Activated T-helper 17 cell treated with anti-CD3 and anti-CD28 coated beads, Interleukin-2, amount 50 U/mL, for 72 hours (primary cell): ENCODE results near the gene GLRX3. TPM values are rescaled to one million over a fixed set of nuclear protein-coding genes. Genes with fewer than 3 reads are reported as not detected.

Experiments
- ATAC-seq: fragments of 150-1000 bp; cut with Tn5 transposase; replicated peaks from 2 replicates; pipeline ENCODE4 v1.10.0; 2021; ENCODE audit warnings: mild to moderate bottlenecking, moderate library complexity
- H3K27ac Mint-ChIP-seq: one replicate; pipeline ENCODE4 v1.8.0; 2022; ENCODE audit warnings: mixed read lengths
- H3K27me3 Mint-ChIP-seq: one replicate; pipeline ENCODE4 v1.8.0; 2022; ENCODE audit warnings: mixed read lengths
- H3K36me3 Mint-ChIP-seq: one replicate; pipeline ENCODE4 v1.8.0; 2022; ENCODE audit warnings: low read depth, mild to moderate bottlenecking, mixed read lengths
- H3K4me1 Mint-ChIP-seq: one replicate; pipeline ENCODE4 v1.8.0; 2022; ENCODE audit warnings: mixed read lengths
- H3K4me3 Mint-ChIP-seq: one replicate; pipeline ENCODE4 v1.8.0; 2022; ENCODE audit warnings: mild to moderate bottlenecking, mixed read lengths
- H3K9me3 Mint-ChIP-seq: one replicate; pipeline ENCODE4 v1.8.0; 2022; ENCODE audit warnings: mixed read lengths
- total RNA-seq, 2 donors: library from RNA; stranded (reverse); gene quantifications; one replicate each; pipeline ENCODE4 v1.2.3, GENCODE V29; 2022

The GLRX3 gene
- total RNA-seq, 2 donors from 2014 or later: 66.7 to 112 TPM

GRCh38 chr10:130121486-130122079 lies 14.6 kb upstream of the GLRX3 start:
- H3K27ac Mint-ChIP-seq: no peak overlapping the region
- no peaks in the 10 kb centered on the region for H3K36me3 Mint-ChIP-seq
- H3K4me3 Mint-ChIP-seq: no peak overlapping the region
- peaks cover 3% of the 10 kb centered on the region for H3K27me3 Mint-ChIP-seq
- no peak for ATAC-seq
- peaks cover 4% of the 10 kb centered on the region for H3K9me3 Mint-ChIP-seq
- no peaks in the 10 kb centered on the region for H3K4me1 Mint-ChIP-seq

- Mint-ChIP-seq H3K9me3 (no peaks in the 10 kb centered on the region), H3K4me3 (no peak overlapping the region), H3K27ac (no peak overlapping the region), H3K4me1 (peaks cover 6% of the 10 kb centered on the region), H3K27me3 (peaks cover 23% of the 10 kb centered on the region), H3K36me3 (no peaks in the 10 kb centered on the region)
- ATAC-seq: peak; percentile 86
Measured at GRCh38 chr10:130127364-130128061, 8.7 kb upstream of the GLRX3 start.

GRCh38 chr10:130128062-130128781 lies 8.0 kb upstream of the GLRX3 start:
- H3K4me1 Mint-ChIP-seq: peaks cover 6% of the 10 kb centered on the region
- ATAC-seq: no peak
- no peak overlapping the region for H3K27ac Mint-ChIP-seq
- peaks cover 23% of the 10 kb centered on the region for H3K27me3 Mint-ChIP-seq
- H3K36me3 Mint-ChIP-seq: no peaks in the 10 kb centered on the region
- H3K9me3 Mint-ChIP-seq: no peaks in the 10 kb centered on the region
- no peak overlapping the region for H3K4me3 Mint-ChIP-seq

GRCh38 chr10:130128922-130129321 lies 7.3 kb upstream of the GLRX3 start:
- Mint-ChIP-seq H3K27me3 (peaks cover 23% of the 10 kb centered on the region), H3K36me3 (no peaks in the 10 kb centered on the region), H3K9me3 (no peaks in the 10 kb centered on the region), H3K27ac (no peak overlapping the region), H3K4me3 (no peak overlapping the region), H3K4me1 (peaks cover 6% of the 10 kb centered on the region)
- no peak for ATAC-seq

GRCh38 chr10:130135676-130136225 lies 440 bp upstream of the GLRX3 start:
- Mint-ChIP-seq H3K36me3 (peaks cover 21% of the 10 kb centered on the region), H3K27me3 (peaks cover 9% of the 10 kb centered on the region), H3K4me1 (peaks cover 13% of the 10 kb centered on the region), H3K27ac (peak overlapping the region; percentile 20), H3K9me3 (no peaks in the 10 kb centered on the region), H3K4me3 (peak overlapping the region; percentile 89)
- peak; percentile 5 for ATAC-seq

GRCh38 chr10:130137090-130137448 lies 878 bp downstream of the GLRX3 start:
- peaks cover 31% of the 10 kb centered on the region for H3K36me3 Mint-ChIP-seq
- peak overlapping the region; percentile 89 for H3K4me3 Mint-ChIP-seq
- peaks cover 21% of the 10 kb centered on the region for H3K4me1 Mint-ChIP-seq
- peaks cover under 1% of the 10 kb centered on the region for H3K27me3 Mint-ChIP-seq
- no peak for ATAC-seq
- H3K27ac Mint-ChIP-seq: peak overlapping the region; percentile 87
- H3K9me3 Mint-ChIP-seq: no peaks in the 10 kb centered on the region

- peak overlapping the region; percentile 89 for H3K4me3 Mint-ChIP-seq
- H3K27ac Mint-ChIP-seq: peak overlapping the region; percentile 87
- H3K27me3 Mint-ChIP-seq: no peaks in the 10 kb centered on the region
- no peaks in the 10 kb centered on the region for H3K9me3 Mint-ChIP-seq
- peaks cover 39% of the 10 kb centered on the region for H3K36me3 Mint-ChIP-seq
- H3K4me1 Mint-ChIP-seq: peaks cover 29% of the 10 kb centered on the region
- ATAC-seq: no peak
Measured at GRCh38 chr10:130137659-130138478, 1.7 kb downstream of the GLRX3 start.

GRCh38 chr10:130138479-130138866 lies 2.3 kb downstream of the GLRX3 start:
- Mint-ChIP-seq H3K9me3 (no peaks in the 10 kb centered on the region), H3K27me3 (no peaks in the 10 kb centered on the region), H3K4me1 (peaks cover 33% of the 10 kb centered on the region), H3K36me3 (peaks cover 45% of the 10 kb centered on the region), H3K27ac (peak overlapping the region; percentile 87), H3K4me3 (peak overlapping the region; percentile 89)
- ATAC-seq: peak; percentile 79

GRCh38 chr10:130140425-130140824 lies 4.2 kb downstream of the GLRX3 start:
- Mint-ChIP-seq H3K4me3 (peak overlapping the region; percentile 66), H3K9me3 (no peaks in the 10 kb centered on the region), H3K4me1 (peaks cover 33% of the 10 kb centered on the region), H3K27me3 (no peaks in the 10 kb centered on the region), H3K36me3 (peaks cover 61% of the 10 kb centered on the region), H3K27ac (peak overlapping the region; percentile 61)
- ATAC-seq: no peak

- peaks cover 66% of the 10 kb centered on the region for H3K36me3 Mint-ChIP-seq
- H3K27ac Mint-ChIP-seq: peak overlapping the region; percentile 61
- peaks cover 33% of the 10 kb centered on the region for H3K4me1 Mint-ChIP-seq
- peak overlapping the region; percentile 66 for H3K4me3 Mint-ChIP-seq
- H3K27me3 Mint-ChIP-seq: no peaks in the 10 kb centered on the region
- H3K9me3 Mint-ChIP-seq: no peaks in the 10 kb centered on the region
- no peak for ATAC-seq
Measured at GRCh38 chr10:130141038-130141437, 4.8 kb downstream of the GLRX3 start.

GRCh38 chr10:130141460-130141859 lies 5.3 kb downstream of the GLRX3 start:
- H3K4me3 Mint-ChIP-seq: peak overlapping the region; percentile 66
- ATAC-seq: peak; percentile 20
- no peaks in the 10 kb centered on the region for H3K27me3 Mint-ChIP-seq
- no peaks in the 10 kb centered on the region for H3K9me3 Mint-ChIP-seq
- peaks cover 70% of the 10 kb centered on the region for H3K36me3 Mint-ChIP-seq
- H3K4me1 Mint-ChIP-seq: peaks cover 33% of the 10 kb centered on the region
- peak overlapping the region; percentile 61 for H3K27ac Mint-ChIP-seq

- Mint-ChIP-seq H3K4me1 (peaks cover 33% of the 10 kb centered on the region), H3K27me3 (no peaks in the 10 kb centered on the region), H3K9me3 (no peaks in the 10 kb centered on the region), H3K4me3 (peak overlapping the region; percentile 66), H3K27ac (peak overlapping the region; percentile 61), H3K36me3 (peaks cover 74% of the 10 kb centered on the region)
- peak; percentile 56 for ATAC-seq
Measured at GRCh38 chr10:130141878-130142277, 5.7 kb downstream of the GLRX3 start.

- Mint-ChIP-seq H3K36me3 (peaks cover 93% of the 10 kb centered on the region), H3K27me3 (no peaks in the 10 kb centered on the region), H3K4me3 (no peak overlapping the region), H3K4me1 (peaks cover 20% of the 10 kb centered on the region), H3K27ac (no peak overlapping the region), H3K9me3 (no peaks in the 10 kb centered on the region)
- no peak for ATAC-seq
Measured at GRCh38 chr10:130146042-130146441, 9.9 kb downstream of the GLRX3 start.

GRCh38 chr10:130159192-130159794 lies 23.1 kb downstream of the GLRX3 start:
- H3K36me3 Mint-ChIP-seq: peaks cover 69% of the 10 kb centered on the region
- no peaks in the 10 kb centered on the region for H3K27me3 Mint-ChIP-seq
- no peak for ATAC-seq
- no peak overlapping the region for H3K27ac Mint-ChIP-seq
- H3K4me1 Mint-ChIP-seq: peaks cover 23% of the 10 kb centered on the region
- no peak overlapping the region for H3K4me3 Mint-ChIP-seq
- H3K9me3 Mint-ChIP-seq: no peaks in the 10 kb centered on the region
